Articular chondrocyte of knee joint (primary cell): ENCODE results near the gene KLC1. TPM values are rescaled to one million over a fixed set of nuclear protein-coding genes. Genes with fewer than 3 reads are reported as not detected.

ENCODE experiments used
- small RNA-seq: library from RNA; depleted of rRNA; stranded (forward); fragments of <200 nt; gene quantifications from one replicate; pipeline ENCODE3, GENCODE V24; 2012
- total RNA-seq: library from RNA; depleted of rRNA; stranded (reverse); fragments of >200 nt; gene quantifications from 2 replicates; pipeline ENCODE4 v1.2.3, GENCODE V29; 2012

The KLC1 gene
- 216 and 241 TPM in 2 replicates for total RNA-seq

DNA sequence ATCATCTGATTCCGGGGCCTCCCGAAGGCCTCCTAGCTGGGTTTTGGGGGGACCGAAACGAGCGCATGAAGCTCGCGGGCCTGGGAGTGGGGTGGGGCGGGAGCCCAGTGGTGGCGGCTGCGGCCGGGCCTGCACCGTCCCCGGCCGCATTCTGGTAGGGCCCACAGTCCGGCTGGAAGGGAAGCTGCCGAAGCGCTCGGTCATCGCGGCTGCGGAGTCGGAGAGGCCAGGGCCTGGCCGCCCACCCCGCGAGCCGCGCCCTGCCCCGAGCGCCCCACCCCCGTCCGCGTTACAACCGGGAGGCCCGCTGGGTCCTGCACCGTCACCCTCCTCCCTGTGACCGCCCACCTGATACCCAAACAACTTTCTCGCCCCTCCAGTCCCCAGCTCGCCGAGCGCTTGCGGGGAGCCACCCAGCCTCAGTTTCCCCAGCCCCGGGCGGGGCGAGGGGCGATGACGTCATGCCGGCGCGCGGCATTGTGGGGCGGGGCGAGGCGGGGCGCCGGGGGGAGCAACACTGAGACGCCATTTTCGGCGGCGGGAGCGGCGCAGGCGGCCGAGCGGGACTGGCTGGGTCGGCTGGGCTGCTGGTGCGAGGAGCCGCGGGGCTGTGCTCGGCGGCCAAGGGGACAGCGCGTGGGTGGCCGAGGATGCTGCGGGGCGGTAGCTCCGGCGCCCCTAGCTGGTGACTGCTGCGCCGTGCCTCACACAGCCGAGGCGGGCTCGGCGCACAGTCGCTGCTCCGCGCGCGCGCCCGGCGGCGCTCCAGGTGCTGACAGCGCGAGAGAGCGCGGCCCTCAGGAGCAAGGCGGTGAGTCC is at the start of gene KLC1:
KLC1 (plus strand) TSS at position 528 of the 819 bp plus-strand sequence. CDS start 25,354 bp downstream, outside the sequence.

DNA sequence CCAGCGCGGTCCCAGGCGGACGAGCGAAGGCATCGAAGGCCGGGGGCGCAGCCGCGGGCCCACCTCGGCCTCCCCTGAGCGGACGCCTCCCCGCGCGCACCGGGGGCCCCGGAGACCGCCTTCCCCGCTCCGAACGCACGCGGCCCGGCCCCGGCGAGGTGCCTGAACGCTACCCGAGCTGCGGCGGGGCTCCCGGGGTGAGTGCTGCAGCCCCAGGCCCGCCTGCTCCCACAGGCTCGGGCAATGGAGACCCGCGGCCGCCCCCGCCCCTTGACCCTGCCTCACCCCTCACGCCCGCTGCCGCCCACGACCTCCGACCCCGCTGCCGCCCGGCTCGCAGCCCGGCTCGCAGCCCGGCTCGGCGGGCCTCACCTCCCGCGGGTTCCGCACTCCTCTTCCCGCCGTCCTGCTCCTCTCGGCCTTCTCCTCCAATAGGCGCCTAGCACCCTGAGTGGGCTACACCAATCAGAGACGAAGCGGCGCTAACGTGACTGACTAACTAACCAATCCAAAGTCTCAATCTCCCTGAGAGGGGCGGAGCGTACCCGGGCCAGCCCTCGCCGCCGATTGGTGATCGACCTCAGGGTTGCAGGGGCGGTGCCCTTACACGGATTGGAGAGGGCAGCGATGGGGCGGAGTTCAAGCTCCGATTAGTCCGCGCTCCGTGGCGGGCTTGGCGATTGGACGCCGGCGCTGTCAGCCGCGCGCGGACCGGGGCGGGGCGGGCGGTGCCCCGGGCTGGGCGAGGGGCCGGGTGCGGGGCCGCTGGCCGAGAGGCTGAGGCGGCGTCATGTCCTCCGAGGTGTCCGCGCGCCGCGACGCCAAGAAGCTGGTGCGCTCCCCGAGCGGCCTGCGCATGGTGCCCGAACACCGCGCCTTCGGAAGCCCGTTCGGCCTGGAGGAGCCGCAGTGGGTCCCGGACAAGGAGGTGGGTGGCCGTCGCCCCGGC is 86.3 kb downstream of the KLC1 start, which contains the start of the genes XRCC3 and ZFYVE21:
XRCC3 (minus strand) TSS at position 400 of the 949 bp plus-strand sequence. CDS start 4,364 bp downstream, outside the sequence.
ZFYVE21 (plus strand) TSS at position 759 of the 949 bp plus-strand sequence; CDS start at position 791, 32 bp downstream.

Small RNA genes within 50 kb of the gene (small RNA-seq; reads per million reads assigned to genes)
- not detected for gene RF00019

Other genes starting within 250 kb of the KLC1 start
- 79.2 and 95.4 TPM in 2 replicates for gene MARK3, start 243.8 kb upstream of the KLC1 start, total RNA-seq
- 33.6 and 66.4 TPM in 2 replicates for gene CKB, start 106.4 kb upstream of the KLC1 start, total RNA-seq
- 6.5 and 8.6 TPM in 2 replicates for gene TRMT61A, start 100.0 kb upstream of the KLC1 start, total RNA-seq
- 38.5 and 39.3 TPM in 2 replicates for gene BAG5, start 66.6 kb upstream of the KLC1 start, total RNA-seq
- 27.6 and 33.3 TPM in 2 replicates for gene COA8, start 66.3 kb upstream of the KLC1 start, total RNA-seq
- gene XRCC3, start 86.2 kb downstream of the KLC1 start, total RNA-seq, result 6.5 and 9.5 TPM in 2 replicates
- 49.8 and 52.8 TPM in 2 replicates for gene ZFYVE21, start 86.6 kb downstream of the KLC1 start, total RNA-seq
- gene PPP1R13B, start 218.4 kb downstream of the KLC1 start, total RNA-seq, result 6.3 and 7.4 TPM in 2 replicates